ENCODE results near the gene PLOD1.
A peak's percentile ranks its signal among the peaks of the same experiment; 100 is the strongest.
"Not testable (repeated sequence)": the region's sequence is repeated elsewhere in the genome, so short reads cannot be mapped to it uniquely, and the experiment has no call there.

PLOD1 gene

DNA sequence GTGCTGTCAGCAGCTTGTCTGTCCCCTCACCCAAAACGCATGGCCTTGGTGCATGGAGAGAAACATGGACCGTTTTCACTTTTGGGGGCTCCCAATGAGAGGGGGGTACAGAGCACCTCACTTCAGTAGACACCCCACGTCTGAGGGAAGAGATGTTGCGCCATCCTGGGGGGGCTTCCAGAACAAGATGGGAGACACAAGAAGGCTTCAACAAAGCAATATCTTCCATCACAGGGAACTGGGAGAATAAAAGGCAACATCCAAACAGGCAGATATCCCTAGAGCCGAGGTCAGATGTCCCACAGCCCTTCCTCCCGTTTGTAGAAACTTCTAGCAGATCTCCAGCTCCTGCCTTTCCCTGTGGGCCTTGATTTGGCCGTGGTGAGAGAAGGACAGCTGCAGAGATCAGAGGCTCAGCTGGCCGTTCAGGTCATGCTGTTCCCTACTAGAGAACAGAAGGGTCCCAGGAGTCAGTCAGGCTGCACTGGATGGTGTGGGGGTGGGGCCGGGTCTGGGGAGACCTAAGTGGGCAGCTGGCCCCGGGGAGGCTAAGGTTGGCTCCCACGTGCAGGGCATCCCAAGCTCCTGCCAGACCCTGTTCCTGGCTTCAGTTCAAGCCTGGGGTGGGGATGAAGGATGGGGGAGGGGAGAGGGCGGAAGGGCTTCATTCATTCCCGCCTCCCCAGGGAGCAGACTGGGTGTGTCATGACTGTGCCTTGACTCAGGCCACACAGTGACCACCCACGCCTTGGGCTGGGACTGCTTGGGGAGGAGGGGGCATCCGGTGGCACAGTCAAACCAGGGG is 4.4 kb downstream of the PLOD1 start:
- DNase-seq (ENCODE audit: low spot score), result no peak

DNA sequence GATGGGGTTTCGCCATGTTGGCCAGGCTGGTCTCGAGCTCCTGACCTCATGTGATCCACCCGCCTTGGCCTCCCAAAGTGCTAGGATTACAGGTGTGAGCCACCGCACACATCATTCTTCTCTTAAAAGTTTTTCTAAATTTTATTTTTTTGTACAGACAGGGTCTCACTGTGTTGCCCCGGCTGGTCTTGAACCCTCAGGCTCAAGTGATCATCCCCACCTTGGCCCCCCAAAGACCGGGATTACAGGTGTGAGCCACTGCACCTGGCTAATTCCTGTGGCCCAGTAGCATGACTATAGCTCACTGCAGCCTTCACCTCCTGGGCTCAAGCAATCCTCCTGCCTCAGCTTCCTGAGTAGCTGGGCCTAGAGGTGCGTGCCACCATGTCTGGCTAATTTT is 5.3 kb downstream of the PLOD1 start:
- not testable (repeated sequence) for DNase-seq (ENCODE audit: low spot score)

DNA sequence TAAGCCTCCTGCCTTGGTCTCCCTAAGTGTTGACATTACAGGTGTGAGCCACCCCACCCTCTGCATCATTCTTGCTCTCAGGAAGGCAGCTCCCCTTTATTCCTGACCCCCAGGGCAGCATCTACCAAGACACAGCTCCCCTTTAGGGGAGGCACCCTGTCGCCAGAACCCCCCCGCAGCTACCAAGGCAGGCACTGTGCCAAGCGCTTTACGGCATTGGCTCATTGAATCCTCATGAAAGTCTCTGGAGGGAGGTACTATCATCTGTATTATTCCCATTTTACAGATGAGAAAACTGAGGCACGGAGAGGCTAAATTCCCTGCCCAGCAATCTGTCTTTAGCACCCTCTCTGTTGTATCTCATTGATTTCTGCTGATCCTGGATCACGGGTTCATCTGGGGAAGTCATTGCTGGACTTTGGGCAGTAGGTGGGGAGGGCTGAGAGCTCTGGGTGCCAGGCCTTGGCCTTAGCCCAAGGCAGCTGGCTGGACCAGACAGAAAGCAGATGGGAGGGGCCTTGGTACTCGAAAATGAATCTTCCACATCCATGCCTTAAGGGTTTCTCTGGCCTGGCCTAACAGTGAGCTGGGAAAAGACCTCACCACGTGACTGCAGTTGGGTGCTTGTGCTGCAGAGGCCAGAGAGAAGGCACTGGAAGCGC is 5.9 kb downstream of the PLOD1 start:
- no peak for DNase-seq (ENCODE audit: low spot score)

DNA sequence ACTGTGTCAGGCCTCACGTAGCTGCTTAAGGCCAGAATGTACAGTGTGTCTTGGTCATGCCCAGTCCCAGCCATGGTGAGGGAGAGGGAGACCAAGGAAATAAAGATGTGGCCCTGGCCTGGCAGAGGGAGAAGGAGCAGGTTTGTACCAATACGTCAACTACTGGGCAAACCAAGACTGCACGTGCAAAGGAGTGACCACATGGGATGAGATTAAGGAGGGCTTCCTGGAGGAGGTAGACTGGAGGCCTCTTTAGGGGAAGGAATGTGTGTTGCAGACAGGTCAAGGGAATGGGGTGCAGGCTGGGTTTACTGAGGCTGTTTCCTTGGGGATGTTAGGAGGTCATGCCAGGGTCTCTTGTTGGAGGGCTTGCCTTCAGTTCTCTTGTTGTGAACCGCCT is 7.8 kb downstream of the PLOD1 start:
- DNase-seq (ENCODE audit: low spot score), result no peak

DNA sequence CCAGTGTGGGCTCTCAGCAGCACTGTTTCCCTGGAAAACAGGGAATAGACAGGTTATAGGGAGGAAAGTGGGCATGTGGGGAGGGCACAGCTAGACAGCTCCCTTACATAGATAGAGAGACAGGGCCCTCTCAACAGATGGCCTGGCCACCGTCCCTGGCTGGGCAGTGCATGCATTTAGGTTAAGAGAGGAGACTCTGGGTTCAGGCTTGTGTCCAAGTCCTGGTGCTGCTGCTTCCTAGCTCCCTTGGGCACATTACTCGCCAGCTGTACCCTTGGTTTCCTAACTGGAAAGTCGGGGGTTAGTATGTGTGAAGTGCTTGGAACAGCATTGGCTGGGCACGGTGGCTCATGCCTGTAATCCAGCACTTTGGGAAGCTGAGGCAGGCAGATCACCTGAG is 9.1 kb downstream of the PLOD1 start:
- no peak for DNase-seq (ENCODE audit: low spot score)

DNA sequence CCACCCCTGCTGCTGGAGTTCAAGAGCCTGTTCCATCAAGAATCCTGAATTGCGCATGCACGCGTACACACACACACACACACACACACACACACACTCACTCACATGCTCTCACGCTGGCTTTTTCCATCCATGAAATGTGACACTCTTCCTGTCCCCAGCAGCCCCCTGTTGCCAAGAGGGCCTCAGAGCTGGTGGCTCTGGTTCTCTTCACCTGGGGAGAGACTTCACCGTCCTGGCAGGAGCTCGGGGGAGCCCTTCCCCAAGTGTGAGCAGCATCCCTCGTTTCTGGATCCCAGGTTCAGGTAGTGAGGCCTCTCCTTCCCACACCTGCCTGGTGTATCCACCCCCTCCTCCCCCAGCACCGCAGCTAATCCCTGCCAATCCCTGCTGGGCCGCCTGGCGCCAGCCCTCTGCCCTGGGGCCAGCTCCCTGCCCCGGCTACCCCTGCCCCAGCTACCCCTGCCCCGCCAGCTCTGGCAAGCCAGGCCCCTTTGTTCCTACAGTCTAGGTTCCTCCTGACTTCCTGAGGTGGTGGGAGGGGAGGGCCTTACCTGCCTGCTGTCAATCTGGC is 9.9 kb downstream of the PLOD1 start:
- peak; percentile 84 for DNase-seq (ENCODE audit: low spot score)

DNA sequence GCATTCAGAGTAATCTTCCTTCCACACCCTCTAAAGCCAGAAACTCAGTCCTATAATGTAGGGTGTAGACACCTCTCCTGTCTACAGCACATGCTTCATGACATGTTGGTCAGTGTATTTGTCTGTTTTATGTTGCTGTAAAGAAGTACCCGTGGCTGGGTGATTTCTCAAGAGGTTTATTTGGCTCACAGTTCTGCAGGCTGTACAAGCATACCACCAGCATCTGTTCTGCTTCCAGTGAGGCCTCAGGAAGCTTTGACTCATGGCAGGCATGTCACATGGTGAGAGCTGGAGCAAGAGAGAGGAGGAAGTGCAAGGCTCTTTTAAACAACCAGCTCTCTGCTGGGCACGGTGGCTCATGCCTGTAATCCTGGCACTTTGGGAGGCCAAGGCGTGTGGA is 12.1 kb downstream of the PLOD1 start:
- no peak for DNase-seq (ENCODE audit: low spot score)

DNA sequence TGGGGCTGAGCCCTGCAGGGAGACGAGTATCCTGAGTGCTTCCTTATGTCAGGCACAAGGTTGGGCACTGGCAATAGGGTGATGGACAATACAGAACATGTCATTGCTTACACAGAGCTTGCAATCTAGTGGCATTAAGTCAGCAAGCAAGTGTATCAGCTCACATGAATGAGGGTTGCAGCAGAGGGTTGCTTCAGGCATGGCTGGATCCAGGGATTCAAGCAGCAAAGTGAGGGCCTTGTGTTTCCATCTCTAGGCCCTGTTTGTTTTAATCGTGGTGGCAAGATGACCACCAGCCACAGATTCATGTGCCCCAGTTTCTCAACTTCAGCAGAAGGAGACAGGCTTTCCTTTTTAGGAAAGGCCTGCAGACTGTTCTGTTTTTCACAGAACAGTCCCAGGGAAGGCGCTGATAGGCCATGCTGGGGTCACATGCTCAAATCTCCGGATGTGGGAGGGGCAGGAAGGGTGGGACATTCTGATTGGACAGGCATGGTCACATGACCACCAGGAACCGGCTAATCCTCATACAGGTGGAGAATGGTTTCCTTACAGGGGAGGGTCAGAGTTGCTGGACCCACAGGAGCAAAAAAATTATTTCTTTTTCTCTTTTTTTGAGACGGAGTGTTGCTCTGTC is 14.4 kb downstream of the PLOD1 start:
- no peak for DNase-seq (ENCODE audit: low spot score)

DNA sequence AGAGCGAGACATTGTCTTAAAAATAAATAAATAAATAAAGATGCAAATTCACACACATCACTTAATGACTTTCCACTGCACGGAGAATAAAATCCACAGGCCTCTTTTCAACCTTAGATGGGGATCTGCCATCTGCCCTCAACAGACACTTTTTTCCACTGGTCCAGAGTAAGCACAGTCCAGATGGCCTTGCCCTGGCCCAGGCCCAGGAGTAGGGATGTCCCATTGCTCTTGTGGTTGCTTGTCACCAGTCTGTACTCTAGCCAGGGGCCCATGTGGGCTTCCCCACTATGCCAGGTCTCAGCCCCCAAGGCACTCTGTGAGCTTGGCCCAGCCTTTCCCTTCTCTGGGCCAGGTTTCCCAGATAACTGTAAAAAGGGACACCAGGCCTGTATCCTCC is 17.4 kb downstream of the PLOD1 start:
- no peak for DNase-seq (ENCODE audit: low spot score)

DNA sequence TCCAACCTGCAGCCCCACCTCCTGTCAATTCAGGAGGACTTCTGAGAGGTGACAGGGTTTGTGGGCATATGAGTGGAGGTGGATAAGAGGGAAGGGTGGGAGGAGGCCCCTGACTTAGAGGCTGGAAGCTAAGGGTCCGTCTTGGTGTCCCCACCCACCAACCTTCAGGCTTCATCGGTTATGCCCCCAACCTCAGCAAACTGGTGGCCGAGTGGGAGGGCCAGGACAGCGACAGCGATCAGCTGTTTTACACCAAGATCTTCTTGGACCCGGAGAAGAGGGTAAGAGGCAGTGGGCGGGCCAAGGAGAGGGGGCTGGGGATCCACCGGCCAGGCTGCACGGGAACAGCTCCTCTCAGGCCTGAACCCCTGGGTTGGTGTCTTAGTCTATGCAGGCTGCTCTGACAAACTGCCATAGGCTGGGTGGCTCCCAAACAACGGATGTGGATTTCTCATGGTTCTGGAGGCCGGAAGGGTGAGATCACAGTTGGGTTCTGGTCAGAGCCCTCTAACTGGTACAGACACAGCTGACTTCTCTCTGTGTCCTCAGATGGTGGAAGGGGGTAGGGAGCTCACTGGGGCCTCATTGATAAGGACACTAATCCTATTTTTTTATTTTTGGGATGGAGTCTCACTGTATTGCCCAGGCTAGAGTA is 18.1 kb downstream of the PLOD1 start:
- DNase-seq (ENCODE audit: low spot score), result no peak

DNA sequence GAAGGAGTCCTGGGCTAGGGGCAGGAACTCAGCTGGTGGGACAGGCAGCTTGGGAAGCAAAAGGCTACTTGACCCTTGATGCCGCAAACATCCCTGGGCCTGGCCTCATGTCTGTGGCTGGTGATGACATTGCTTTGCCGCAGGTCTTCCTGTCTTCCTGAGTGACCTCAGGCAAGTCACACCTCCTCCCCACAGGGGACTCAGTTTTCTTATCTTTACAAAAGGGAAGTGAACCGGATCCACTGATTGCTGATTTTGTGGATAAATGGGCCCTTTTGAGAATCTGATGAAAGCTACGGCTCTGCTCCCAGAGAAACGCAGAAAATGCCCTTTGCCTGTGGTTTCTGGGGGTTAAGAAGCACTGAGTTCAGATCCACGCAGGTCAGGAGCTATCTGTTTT is 20.7 kb downstream of the PLOD1 start:
- DNase-seq (ENCODE audit: low spot score), result no peak

DNA sequence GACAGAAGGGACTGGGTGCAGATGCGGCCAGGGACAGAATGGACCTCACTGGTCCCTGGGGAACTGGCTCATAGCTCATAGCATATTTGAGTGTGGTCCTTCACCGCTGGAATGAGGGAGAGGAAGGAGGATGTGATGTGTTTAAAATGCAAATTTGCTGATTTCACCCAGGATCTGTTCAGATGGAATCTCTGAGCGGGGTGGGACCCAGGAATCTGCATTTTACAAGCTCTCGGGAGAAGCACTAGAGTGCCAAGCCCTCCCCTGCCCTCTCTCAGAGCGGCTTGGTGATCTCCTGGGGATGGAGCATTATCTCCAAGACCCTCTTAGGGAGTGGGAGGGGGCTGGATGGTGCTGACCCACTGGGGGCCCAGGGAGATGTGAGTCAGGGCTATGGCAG is 22.9 kb downstream of the PLOD1 start:
- DNase-seq (ENCODE audit: low spot score), result no peak

DNA sequence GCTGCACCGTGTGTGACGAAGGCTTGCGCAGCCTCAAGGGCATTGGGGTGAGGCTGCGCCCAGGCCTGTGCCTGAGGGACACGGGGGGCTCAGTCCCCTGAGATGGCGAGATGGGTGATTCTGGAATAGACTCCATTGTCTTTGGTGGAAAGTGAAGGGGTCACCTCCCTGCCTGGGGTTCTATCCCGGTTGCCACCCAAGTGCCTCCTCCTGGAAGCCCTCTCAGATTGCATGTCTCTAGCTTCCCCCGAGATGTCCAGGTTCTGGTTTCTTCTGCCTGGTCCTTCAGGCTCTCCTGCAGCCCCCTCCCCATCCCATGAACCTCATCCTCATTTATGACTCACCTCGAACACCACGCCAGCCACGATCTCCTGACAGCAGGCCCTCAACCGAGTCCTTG is 23.4 kb downstream of the PLOD1 start:
- DNase-seq (ENCODE audit: low spot score), result no peak

DNA sequence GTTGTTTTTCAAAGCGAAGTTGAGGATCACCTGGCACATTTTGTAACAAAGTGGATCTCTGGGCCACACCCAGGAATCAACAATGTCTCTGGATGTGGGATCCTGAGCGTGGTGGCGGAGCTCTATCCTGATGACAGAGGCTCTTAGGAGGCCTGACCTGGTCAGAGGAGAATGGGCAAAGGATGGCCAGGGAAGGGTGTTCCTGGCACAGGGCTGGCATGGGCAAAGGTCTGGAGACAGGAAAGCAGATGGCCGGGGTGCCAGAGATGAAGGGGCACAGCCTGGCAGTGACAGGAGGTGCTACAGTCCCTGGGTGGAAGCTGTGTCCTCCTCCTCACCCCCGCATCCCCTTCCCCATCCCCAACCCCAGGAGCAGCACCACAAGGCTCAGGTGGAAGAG is 25.8 kb downstream of the PLOD1 start:
- no peak for DNase-seq (ENCODE audit: low spot score)

DNA sequence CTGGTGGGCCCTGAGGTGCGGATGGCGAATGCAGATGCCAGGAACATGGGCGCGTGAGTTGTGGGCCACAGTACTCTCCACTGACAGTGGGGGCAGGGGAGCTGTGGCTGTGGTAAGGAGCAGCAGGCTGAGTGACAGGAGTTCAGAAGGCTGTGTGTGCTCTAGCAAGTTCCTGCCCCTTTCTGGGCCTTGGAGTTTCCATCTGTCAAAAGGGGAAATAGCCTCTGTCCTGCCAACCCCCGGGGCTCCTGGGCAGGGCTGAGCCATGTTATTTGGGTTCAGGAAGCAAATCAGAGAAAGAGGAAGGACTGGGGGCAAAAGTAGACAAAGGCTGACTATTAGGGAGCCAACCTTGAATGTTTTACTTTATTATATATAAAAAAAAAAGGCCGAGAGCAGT is 26.2 kb downstream of the PLOD1 start:
- DNase-seq (ENCODE audit: low spot score), result no peak

DNA sequence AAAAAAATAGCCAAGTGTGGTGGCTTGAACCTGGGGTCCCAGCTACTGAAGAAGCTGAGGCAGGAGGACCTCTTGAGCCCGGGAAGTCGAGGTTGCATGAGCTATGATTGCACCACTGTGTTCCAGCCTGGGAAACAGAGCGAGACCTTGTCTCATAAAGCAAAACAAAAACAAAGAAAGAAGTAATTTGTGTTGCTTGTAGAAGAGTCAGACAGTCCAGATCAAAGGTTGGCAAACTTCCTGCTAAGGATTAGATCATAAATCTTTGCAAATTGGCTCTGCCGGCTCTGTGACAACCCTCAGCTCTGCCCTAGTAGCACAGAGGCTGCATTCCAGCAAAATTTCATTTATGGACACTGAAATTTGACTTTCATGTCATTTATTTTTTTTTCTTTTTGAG is 26.7 kb downstream of the PLOD1 start:
- no peak for DNase-seq (ENCODE audit: low spot score)

DNA sequence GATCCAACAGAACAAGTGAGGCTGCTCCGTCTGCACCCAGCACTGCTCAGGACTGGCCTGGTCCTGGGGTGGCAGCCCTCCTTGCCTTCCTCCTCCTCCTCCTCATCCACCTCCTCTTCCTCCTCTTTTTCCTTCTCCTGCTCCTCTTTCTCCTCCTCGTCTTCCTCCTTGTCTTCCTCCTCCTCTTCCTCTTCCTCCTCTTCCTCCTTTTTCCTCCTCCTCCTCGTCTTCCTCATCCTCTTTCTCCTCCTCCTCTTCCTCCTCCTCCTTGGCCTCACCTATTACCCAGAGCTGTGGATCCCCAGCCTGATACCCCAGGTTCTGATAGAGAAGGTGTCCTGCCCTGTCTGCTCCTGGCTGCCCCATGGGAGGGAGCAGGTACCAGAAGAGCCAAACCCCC is 29.1 kb downstream of the PLOD1 start:
- DNase-seq (ENCODE audit: low spot score), result no peak

DNA sequence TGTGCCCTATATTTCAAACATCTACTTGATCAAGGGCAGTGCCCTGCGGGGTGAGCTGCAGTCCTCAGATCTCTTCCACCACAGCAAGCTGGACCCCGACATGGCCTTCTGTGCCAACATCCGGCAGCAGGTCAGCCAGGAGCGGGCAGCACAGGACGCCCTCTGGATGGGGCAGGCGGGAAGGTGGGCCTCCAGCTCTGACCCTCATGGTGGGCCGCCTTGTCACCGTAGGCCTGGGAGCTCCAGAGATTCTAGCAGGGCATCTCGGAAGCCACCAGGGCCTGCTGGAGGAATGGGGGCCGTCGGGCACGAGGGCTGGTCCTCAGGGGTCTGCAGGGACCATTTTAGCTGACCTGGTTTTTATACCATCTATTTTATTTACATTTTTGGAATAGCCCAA is 30.1 kb downstream of the PLOD1 start:
- no peak for DNase-seq (ENCODE audit: low spot score)

DNA sequence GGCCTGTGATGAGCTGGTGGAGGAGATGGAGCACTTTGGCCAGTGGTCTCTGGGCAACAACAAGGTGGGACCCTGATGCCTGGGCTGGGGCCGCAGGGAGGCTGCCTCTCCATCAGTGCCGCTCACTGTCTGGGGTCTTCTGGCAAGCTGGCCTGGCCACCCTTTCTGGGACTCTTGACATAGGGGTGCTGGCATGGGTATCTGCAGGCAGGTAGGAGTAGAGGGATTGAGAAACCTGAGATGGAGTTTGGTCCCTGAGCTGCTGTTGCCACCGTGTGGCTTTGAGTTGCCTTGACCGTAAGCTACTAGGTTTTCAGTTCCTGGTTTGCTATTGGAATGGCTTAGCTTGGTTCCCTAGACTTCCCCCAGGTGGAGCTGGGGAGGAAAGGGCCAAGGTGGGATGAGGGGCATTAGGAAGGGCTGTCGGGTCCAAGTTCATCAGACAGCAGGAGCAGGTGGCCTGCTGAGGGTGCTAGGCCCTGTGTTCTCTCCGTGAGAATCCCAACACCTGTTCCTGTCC is 32.6 kb downstream of the PLOD1 start:
- peak; percentile 68 for DNase-seq (ENCODE audit: low spot score)

DNA sequence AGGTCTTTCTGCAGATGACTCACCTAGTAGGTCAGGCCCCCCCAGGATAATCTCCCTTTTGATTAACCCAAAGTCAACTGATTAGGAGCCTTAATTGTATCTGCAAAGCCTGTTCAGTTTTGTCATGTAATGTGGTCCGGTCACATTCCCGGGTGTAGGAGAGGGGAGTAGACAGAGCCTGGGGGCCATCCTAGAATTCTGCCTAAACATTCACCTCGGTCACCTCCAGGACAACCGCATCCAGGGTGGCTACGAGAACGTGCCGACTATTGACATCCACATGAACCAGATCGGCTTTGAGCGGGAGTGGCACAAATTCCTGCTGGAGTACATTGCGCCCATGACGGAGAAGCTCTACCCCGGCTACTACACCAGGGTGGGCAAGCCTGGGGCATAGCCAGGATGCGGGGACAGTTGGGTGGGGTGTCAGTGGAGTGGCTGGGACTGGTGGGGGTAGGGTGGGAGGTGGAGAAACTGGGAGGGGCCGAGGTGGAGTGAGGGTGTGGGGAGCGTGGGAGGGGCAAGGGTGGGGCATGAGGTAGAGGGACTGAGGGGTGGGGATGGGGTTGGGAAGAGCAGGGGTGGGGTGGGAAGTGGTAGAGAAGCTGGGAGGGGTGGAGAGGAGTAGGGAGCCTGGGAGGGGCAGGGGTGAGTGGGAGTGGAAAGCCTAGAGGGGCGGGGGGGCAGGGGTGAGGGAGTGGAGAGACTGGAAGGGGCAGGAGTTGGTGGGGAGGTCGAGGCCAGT is 36.1 kb downstream of the PLOD1 start:
- DNase-seq (ENCODE audit: low spot score), result no peak

DNA sequence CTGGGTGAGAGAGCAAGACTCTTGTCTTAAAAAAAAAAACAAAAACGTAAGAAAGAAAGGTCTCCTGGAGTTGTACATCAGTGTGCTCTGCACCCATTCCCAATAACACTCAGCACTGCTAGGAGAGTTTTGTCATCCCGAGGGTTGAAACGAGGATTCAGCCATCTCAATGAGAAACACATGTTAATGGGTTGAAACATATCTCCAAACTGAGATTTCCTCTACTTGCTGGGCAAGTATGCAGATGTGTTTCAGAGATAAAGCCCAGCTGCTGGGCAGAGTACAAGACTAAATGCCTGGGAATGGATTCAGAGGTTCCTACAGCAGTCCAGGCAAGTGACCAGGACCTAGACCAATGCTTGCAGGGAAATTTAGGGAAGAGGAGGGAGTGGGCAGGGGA is 43.1 kb downstream of the PLOD1 start:
- DNase-seq (ENCODE audit: low spot score), result no peak

All from SK-N-DZ (cell line).